Mesendoderm (in vitro differentiated cells): ENCODE results near the gene TMEM95. TPM values are rescaled to one million over a fixed set of nuclear protein-coding genes. Genes with fewer than 3 reads are reported as not detected.
A peak's percentile ranks its signal among the peaks of the same experiment; 100 is the strongest.

Source experiments
- DNase-seq: peaks from one replicate; pipeline ENCODE4 v3.0.0; 2013
- H2AK5ac ChIP-seq: 2 replicates; pipeline ENCODE4 v1.6.1; 2013; ENCODE audit warnings: low read length, inconsistent platforms
- H2BK120ac ChIP-seq: 2 replicates; pipeline ENCODE4 v1.6.1; 2013; ENCODE audit warnings: low read depth, mild to moderate bottlenecking, low read length, moderate library complexity, mixed read lengths
- H2BK15ac ChIP-seq: replicated peaks from 2 replicates; pipeline ENCODE4 v1.6.1; 2013; ENCODE audit warnings: low read depth, mild to moderate bottlenecking, moderate library complexity
- H2BK5ac ChIP-seq: 2 replicates; pipeline ENCODE4 v1.6.1; 2013; ENCODE audit warnings: low read length, inconsistent platforms
- H3K18ac ChIP-seq: 2 replicates; pipeline ENCODE4 v1.6.1; 2013; ENCODE audit warnings: mild to moderate bottlenecking, low read length, mixed read lengths
- H3K23ac ChIP-seq: one replicate; pipeline ENCODE4 v1.6.1; 2013; ENCODE audit warnings: low read length
- H3K27ac ChIP-seq: 2 replicates; pipeline ENCODE4 v1.5.1; 2013; ENCODE audit warnings: low read depth, mild to moderate bottlenecking, inconsistent platforms, low read length, moderate library complexity
- H3K27me3 ChIP-seq: 2 replicates; pipeline ENCODE4 v1.6.1; 2013; ENCODE audit warnings: low read length, control low read depth, mild to moderate bottlenecking, inconsistent platforms; ENCODE audit not compliant: insufficient read depth, poor library complexity
- H3K36me3 ChIP-seq: 2 replicates; pipeline ENCODE4 v1.6.1; 2013; ENCODE audit warnings: low read length, inconsistent platforms; ENCODE audit not compliant: control insufficient read depth, insufficient read depth
- H3K4ac ChIP-seq: one replicate; pipeline ENCODE4 v1.6.1; 2013; ENCODE audit warnings: low read depth, mild to moderate bottlenecking, low read length, moderate library complexity
- H3K4me1 ChIP-seq: 2 replicates; pipeline ENCODE4 v1.6.1; 2013; ENCODE audit warnings: low read depth, low read length, inconsistent platforms; ENCODE audit not compliant: control insufficient read depth
- H3K4me2 ChIP-seq: 2 replicates; pipeline ENCODE4 v1.6.1; 2013; ENCODE audit warnings: low read length
- H3K4me3 ChIP-seq: 2 replicates; pipeline ENCODE4 v1.5.1; 2013; ENCODE audit warnings: mild to moderate bottlenecking, low read length
- H3K56ac ChIP-seq: one replicate; pipeline ENCODE4 v1.6.1; 2013; ENCODE audit warnings: low read length
- H3K79me1 ChIP-seq: 2 replicates; pipeline ENCODE4 v1.6.1; 2013; ENCODE audit warnings: low read length, inconsistent platforms
- H3K79me2 ChIP-seq: 2 replicates; pipeline ENCODE4 v1.6.1; 2013; ENCODE audit warnings: mild to moderate bottlenecking, low read length; ENCODE audit not compliant: control insufficient read depth, insufficient read depth
- H3K9ac ChIP-seq: 2 replicates; pipeline ENCODE4 v1.6.1; 2013; ENCODE audit warnings: low read length, inconsistent platforms
- H4K5ac ChIP-seq: one replicate; pipeline ENCODE4 v1.6.1; 2013; ENCODE audit warnings: low read length
- H4K8ac ChIP-seq: one replicate; pipeline ENCODE4 v1.6.1; 2013; ENCODE audit warnings: low read depth, mild to moderate bottlenecking, control low read depth, low read length, moderate library complexity
- WGBS: extraction: QIAGEN DNeasy Blood & Tissue Kit; methylation state at CpG from one replicate; pipeline ENCODE4 v1.1.7; 2013; ENCODE audit warnings: low lambda C conversion rate, missing lambda C conversion rate; ENCODE audit not compliant: insufficient coverage; ENCODE audit errors: extremely low coverage; 5-methylcytosine and 5-hydroxymethylcytosine counted together
- polyA plus RNA-seq, 2 experiments: library from polyadenylated mRNA; stranded (reverse); fragments of 200-250 nt; gene quantifications; one replicate each; pipeline ENCODE4 v1.2.3, GENCODE V29; 2013

The TMEM95 gene, protein sequence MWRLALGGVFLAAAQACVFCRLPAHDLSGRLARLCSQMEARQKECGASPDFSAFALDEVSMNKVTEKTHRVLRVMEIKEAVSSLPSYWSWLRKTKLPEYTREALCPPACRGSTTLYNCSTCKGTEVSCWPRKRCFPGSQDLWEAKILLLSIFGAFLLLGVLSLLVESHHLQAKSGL
- polyA plus RNA-seq (2013, experiment 1 of 2) = not detected
- not detected for polyA plus RNA-seq (2013, experiment 2 of 2)

DNA sequence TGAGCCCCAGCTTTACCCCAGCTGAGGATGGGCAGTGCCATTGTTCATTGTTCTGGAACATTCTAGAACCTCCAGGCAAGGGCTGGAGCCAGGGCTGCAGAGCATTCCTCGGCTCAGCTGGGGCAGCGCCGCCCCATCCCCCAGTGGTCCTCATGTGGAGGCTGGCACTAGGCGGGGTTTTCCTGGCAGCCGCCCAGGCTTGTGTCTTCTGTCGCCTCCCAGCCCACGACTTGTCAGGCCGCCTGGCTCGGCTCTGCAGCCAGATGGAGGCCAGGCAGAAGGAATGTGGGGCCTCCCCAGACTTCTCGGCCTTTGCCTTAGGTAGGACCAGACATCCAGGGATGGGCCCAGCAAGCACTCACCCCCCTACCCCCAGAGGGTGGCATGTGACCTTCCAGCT, at the start of gene TMEM95:
Gene TMEM95, plus strand, starts transcription at position 104 of the 400 bp plus-strand sequence. Its CDS starts 49 bp downstream, at position 153.
- WGBS = no CpG with 5 or more reads among the region's 10 CpGs

DNA sequence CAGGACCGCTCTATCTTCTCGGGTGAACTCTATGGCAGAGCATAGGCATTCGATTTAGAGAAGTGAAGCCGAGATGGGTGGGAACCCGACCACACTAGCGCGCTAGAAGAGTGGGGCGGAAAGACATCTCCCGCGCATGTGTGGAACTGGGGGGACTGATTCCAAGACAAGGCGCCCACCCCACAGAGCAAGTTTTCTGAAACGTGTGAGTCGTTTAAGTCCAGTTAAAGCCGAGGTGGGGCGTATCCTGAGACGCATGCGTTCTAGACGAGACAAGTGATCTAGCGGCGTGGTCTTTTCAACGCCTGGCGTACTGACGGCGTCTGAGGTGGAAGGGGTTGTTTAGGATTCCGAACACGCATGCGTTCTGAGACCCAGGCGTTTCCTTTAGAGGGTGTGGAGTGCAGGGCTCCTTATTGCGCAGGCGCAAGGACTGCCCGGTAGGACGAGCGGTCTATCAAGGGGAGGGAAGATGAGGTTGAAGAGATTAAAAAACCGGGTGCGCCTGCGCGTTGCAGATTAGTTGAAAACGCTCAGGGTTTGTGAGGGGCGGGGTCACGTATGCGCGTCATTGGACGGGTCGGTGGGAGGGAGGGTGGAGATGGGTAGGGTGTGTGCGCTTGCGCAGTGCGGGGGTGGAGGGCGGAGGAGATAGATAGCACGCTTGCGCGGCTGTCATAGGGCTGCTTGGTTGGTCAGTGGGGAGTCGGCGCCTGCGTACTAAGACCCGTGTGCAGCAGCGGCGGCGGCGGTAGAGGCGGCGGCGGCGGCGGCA, 47.9 kb upstream of the TMEM95 start, which contains the start of gene EIF5A:
Gene EIF5A, plus strand, starts transcription at position 718 of the 775 bp plus-strand sequence. CDS start 2,008 bp downstream, outside the sequence.
- peaks cover 39% of the 10 kb centered on the region for H3K79me2 ChIP-seq
- H3K79me1 ChIP-seq = peaks cover 15% of the 10 kb centered on the region
- H3K36me3 ChIP-seq = peaks cover 16% of the 10 kb centered on the region
- no peak within 1 kb of the TSS for H4K5ac ChIP-seq
- peak within 1 kb of the TSS; percentile 92 for H2AK5ac ChIP-seq
- peak within 1 kb of the TSS; percentile 91 for H3K4me3 ChIP-seq
- H3K27ac ChIP-seq = peak within 1 kb of the TSS; percentile 97
- H3K4me2 ChIP-seq = peak within 1 kb of the TSS; percentile 90
- H3K56ac ChIP-seq = peak within 1 kb of the TSS; percentile 97
- no CpG with 5 or more reads among the region's 64 CpGs for WGBS
- peak within 1 kb of the TSS; percentile 83 for H2BK120ac ChIP-seq
- H3K4me1 ChIP-seq = peaks cover 6% of the 10 kb centered on the region
- no peak within 1 kb of the TSS for H4K8ac ChIP-seq
- DNase-seq = peak; percentile 100
- peak within 1 kb of the TSS; percentile 98 for H3K9ac ChIP-seq
- peak within 1 kb of the TSS; percentile 100 for H3K4ac ChIP-seq
- no peaks in the 10 kb centered on the region for H3K27me3 ChIP-seq
- H3K23ac ChIP-seq = peak within 1 kb of the TSS; percentile 92
- no peak within 1 kb of the TSS for H2BK15ac ChIP-seq
- peak within 1 kb of the TSS; percentile 98 for H3K18ac ChIP-seq
- peak within 1 kb of the TSS; percentile 51 for H2BK5ac ChIP-seq

More for the DNA sequence above, at the start of gene TMEM95:
- no peaks in the 10 kb centered on the region for H3K79me2 ChIP-seq
- H2AK5ac ChIP-seq = no peak within 1 kb of the TSS
- no peaks in the 10 kb centered on the region for H3K36me3 ChIP-seq
- H3K27ac ChIP-seq = no peak within 1 kb of the TSS
- H3K4me2 ChIP-seq = no peak within 1 kb of the TSS
- no peak for DNase-seq
- H2BK120ac ChIP-seq = no peak within 1 kb of the TSS
- no peaks in the 10 kb centered on the region for H3K27me3 ChIP-seq
- no peaks in the 10 kb centered on the region for H3K79me1 ChIP-seq
- no peak within 1 kb of the TSS for H4K8ac ChIP-seq
- no peak within 1 kb of the TSS for H2BK15ac ChIP-seq
- H3K4ac ChIP-seq = no peak within 1 kb of the TSS
- no peak within 1 kb of the TSS for H3K23ac ChIP-seq
- no peak within 1 kb of the TSS for H3K4me3 ChIP-seq
- H3K9ac ChIP-seq = no peak within 1 kb of the TSS
- H2BK5ac ChIP-seq = no peak within 1 kb of the TSS
- no peaks in the 10 kb centered on the region for H3K4me1 ChIP-seq
- H3K56ac ChIP-seq = no peak within 1 kb of the TSS
- H3K18ac ChIP-seq = no peak within 1 kb of the TSS
- H4K5ac ChIP-seq = no peak within 1 kb of the TSS

DNA sequence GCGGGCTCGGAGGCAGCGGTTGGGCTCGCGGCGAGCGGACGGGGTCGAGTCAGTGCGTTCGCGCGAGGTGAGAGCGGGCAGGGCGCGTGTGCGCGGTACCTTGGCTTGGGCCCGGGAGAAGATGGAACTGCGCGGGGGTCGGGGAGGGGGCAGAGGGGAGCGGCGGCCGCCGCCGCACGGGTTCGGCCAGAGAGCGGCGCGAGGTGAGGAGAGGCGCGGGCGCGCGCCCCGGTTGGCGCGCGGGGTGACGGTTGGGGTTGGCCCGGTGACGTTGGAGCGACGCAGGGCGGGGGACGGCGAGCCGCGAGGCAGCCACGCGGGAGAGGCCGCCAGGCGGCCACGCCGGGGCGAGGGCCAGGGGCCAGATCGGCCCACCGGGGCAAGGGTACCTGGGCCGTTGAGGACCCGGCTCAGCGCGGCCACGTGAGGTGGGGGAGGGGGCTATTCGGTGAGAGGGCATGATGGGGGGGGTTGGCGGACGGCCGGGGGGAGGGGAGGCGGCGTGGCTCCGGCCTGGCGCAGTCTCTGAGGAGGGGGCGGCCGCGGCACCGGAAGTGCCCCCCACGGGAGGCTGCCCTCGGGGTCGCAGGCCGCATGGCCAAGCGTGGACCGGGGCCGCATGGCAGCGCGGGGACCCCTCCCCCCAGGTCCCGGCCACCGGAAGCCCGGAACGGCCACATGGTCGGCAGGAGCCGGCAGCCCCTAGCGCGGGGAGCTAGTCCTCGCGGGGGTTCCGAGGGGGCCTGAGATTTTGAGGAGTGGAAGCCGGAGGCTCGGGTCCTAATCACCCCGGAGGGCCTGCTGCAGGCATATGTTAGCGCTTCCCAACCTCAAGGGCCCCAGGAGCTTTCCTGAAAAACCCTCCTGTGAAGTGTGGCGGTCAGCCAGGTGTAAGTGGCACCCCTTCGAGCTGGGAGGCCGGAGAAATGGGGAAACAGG, 47.0 kb upstream of the TMEM95 start:
- Histone ChIP-seq H3K79me1 (peaks cover 16% of the 10 kb centered on the region), H3K4ac (peak overlapping the region; percentile 100), H3K4me3 (peak overlapping the region; percentile 91), H4K8ac (no peak overlapping the region), H3K9ac (peak overlapping the region; percentile 98), H3K79me2 (peaks cover 39% of the 10 kb centered on the region), H3K23ac (peak overlapping the region; percentile 92), H4K5ac (no peak overlapping the region), H2BK5ac (peak overlapping the region; percentile 51), H2BK120ac (peak overlapping the region; percentile 83), H3K4me2 (peak overlapping the region; percentile 90), H3K18ac (peak overlapping the region; percentile 98), H3K4me1 (peaks cover 6% of the 10 kb centered on the region), H3K27me3 (no peaks in the 10 kb centered on the region), H2AK5ac (peak overlapping the region; percentile 92), H3K36me3 (peaks cover 21% of the 10 kb centered on the region), H3K27ac (peak overlapping the region; percentile 97), H3K56ac (peak overlapping the region; percentile 97), H2BK15ac (no peak overlapping the region)
- peak; percentile 56 for DNase-seq
- no CpG with 5 or more reads among the region's 104 CpGs for WGBS

DNA sequence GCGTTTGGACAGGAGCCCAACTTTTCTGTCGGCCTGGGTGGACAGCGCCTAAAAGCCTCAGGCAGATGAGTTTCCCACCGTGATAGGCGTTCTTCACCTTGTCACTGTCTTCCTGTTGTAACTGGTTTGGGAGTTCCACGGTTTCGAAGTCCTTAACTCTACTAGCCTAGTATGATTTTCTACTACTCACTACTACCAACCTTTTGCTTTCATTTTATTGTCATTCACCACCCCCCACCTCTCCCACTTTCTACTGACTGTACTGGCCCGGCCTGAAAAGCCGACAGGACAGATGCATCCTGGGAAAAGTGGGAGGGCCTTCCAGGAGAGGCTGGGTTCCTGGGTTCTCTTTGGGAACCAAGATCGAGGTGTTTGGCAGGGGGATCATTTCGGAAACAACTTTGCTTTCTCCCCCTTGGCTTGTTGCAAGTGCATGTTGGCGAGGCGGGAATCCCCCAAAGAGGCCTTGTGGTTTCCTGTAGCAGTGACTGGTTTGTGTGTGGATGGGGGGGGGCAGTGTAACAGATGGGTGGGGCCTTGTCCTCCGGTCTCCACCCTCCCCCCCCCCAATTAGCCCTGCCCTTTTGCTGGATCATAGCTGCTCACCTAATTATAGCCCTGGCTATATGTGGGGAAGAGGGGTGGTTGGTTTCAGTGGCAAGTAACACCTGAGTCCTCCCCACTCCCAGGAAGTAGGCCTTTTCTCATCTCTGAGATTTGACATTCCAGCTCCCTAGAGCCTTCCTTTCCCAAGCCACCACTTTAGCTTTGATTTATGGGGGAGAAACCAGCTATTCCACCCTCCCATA, 46.1 kb upstream of the TMEM95 start:
- peak overlapping the region; percentile 97 for H3K56ac ChIP-seq
- peak overlapping the region; percentile 92 for H2AK5ac ChIP-seq
- H3K36me3 ChIP-seq = peaks cover 21% of the 10 kb centered on the region
- peak overlapping the region; percentile 97 for H3K27ac ChIP-seq
- H3K18ac ChIP-seq = peak overlapping the region; percentile 98
- peaks cover 16% of the 10 kb centered on the region for H3K79me1 ChIP-seq
- no peaks in the 10 kb centered on the region for H3K27me3 ChIP-seq
- H4K8ac ChIP-seq = no peak overlapping the region
- H3K9ac ChIP-seq = peak overlapping the region; percentile 98
- peaks cover 6% of the 10 kb centered on the region for H3K4me1 ChIP-seq
- no peak overlapping the region for H2BK15ac ChIP-seq
- H3K4me3 ChIP-seq = peak overlapping the region; percentile 91
- no peak overlapping the region for H4K5ac ChIP-seq
- peak overlapping the region; percentile 92 for H3K23ac ChIP-seq
- peak overlapping the region; percentile 90 for H3K4me2 ChIP-seq
- no peak overlapping the region for H2BK120ac ChIP-seq
- peak; percentile 91 for DNase-seq
- H3K4ac ChIP-seq = peak overlapping the region; percentile 100
- WGBS = no CpG with 5 or more reads among the region's 14 CpGs
- peak overlapping the region; percentile 51 for H2BK5ac ChIP-seq
- H3K79me2 ChIP-seq = peaks cover 39% of the 10 kb centered on the region

DNA sequence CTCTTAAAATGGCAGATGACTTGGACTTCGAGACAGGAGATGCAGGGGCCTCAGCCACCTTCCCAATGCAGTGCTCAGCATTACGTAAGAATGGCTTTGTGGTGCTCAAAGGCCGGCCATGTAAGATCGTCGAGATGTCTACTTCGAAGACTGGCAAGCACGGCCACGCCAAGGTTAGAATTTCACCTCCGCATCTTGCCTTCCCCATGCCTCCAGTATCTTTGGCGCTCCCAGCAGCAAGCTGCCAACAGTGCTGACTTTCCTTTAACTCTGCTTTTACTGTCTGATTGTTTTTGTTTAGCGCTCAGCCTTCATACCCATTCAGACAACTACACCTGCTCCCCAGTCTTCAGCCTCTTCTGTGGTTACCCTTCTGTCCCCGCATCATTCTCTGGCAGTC, 45.3 kb upstream of the TMEM95 start:
- DNase-seq = no peak
- no peak overlapping the region for H2BK15ac ChIP-seq
- H3K4ac ChIP-seq = no peak overlapping the region
- H4K5ac ChIP-seq = no peak overlapping the region
- peak overlapping the region; percentile 15 for H3K4me2 ChIP-seq
- H2AK5ac ChIP-seq = no peak overlapping the region
- no peak overlapping the region for H3K56ac ChIP-seq
- no peak overlapping the region for H2BK5ac ChIP-seq
- peaks cover 21% of the 10 kb centered on the region for H3K79me1 ChIP-seq
- H4K8ac ChIP-seq = no peak overlapping the region
- no peak overlapping the region for H3K18ac ChIP-seq
- peaks cover 8% of the 10 kb centered on the region for H3K4me1 ChIP-seq
- H3K79me2 ChIP-seq = peaks cover 41% of the 10 kb centered on the region
- H3K23ac ChIP-seq = no peak overlapping the region
- H3K36me3 ChIP-seq = peaks cover 21% of the 10 kb centered on the region
- H3K27ac ChIP-seq = no peak overlapping the region
- H3K27me3 ChIP-seq = no peaks in the 10 kb centered on the region
- peak overlapping the region; percentile 98 for H3K9ac ChIP-seq
- H2BK120ac ChIP-seq = no peak overlapping the region
- WGBS = no CpG with 5 or more reads among the region's 12 CpGs
- no peak overlapping the region for H3K4me3 ChIP-seq
